HG03280 (cell line): ENCODE data around the gene ALDH4A1.

ENCODE experiments used
- ATAC-seq: cut with Tn5 transposase; IDR thresholded peaks from one replicate; pipeline ENCODE4 v1.9.1; 2021; ENCODE audit warnings: mild to moderate bottlenecking, moderate library complexity; ENCODE audit not compliant: unreplicated experiment

Gene ALDH4A1

DNA sequence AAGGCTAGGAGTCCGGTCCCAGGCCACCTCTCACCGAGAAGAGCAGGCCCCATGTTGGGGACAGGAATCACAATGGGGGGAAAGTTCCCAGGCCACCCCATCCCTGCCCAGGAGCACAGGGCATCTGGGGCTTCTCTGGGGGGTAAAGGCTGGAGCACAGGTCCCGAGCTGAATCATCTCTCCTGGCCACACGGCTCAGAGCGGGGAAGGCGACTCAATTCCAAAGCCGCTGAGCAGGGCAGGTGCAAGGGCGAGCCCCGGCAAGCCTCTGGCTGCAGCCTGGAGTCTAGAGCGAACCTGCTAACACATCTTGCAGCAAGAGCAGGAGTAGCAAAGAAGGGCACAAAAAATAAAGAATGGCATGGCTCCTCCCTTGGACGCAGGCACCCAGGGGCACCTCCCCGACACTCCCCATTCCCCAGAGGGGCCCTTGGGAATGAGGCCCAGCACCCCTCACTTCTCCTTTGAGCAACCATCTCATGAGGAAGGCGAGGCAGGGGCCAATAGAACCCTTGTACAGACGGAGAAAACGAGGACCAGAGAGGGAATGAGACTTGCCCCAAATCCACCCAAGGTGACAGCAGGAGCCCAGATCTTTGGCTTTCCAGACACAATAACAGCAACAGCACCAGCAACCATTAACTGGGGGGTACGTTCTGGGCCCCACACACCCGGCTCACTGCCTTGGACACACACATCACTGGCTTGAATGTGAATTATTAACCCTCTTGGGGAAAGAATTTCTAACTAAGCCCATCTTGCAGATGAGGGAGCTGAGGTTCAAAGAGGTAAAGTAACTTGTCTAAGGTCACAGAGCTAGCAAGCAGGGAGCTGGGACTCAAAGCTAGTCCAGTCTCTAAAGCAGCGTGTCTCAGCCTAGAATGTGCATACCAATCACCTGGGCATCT lies 20.7 kb upstream of the ALDH4A1 start:
- ATAC-seq: no peak

DNA sequence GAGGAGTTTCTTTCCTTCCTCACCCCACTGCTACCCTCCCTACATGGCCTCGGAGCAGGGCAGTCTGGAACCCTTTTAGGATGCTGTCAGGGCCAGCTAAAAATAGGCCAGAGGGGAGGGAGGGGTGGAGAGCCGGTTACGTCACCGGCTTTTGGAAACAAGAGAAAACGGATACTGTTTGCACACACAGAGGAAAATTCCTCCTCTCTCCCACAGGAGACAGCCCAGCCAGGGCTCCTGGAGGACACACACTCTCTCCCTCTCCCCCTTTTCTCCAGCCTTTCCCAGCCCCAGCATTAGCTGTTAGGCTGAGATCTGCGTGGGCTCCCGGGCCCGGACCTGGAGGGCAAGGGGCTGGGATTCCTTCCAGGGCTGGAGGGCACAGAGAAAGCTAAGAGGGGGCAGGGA lies 20.0 kb upstream of the ALDH4A1 start:
- no peak for ATAC-seq

DNA sequence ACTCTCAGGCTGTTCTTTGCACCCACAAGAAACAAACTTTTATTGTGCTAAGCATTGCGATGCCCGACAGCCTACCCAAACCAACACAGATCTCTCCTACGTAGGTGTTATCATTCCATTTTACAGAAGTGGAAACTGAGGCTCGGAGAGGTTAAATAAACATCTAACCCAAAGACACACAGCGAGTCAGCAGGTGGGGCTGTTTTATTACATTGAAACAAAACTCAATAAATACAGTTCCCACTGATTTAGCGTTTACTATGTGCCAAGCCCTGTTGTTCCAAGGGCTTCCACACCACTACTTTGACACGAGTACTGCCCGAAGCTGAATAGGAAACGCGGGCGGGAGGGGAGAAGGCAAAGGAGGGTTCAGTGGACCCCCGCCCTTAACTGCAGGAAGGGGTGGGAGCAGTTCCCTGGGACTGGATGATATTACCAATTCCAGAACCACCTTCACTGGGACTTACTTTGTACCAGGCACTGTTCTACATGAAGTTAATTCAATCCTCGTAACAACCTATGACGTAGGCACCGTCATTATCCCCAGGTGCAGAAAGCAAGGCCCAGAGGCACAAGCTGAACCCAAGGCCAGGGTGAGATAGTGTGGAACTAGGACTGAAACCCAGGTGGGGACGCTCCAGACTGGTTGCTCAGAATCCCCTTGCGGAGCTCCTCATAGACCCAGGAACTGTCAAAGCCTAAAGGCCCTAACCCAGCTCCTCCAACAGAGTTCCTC lies 19.3 kb upstream of the ALDH4A1 start:
- ATAC-seq: no peak

- ATAC-seq: no peak
These were observed 18.6 kb upstream of the ALDH4A1 start for GRCh38 chr1:18920931-18921330.

GRCh38 chr1:18919956-18920355 lies 17.6 kb upstream of the ALDH4A1 start:
- no peak for ATAC-seq

GRCh38 chr1:18919197-18919905 lies 17.0 kb upstream of the ALDH4A1 start:
- ATAC-seq: no peak

DNA sequence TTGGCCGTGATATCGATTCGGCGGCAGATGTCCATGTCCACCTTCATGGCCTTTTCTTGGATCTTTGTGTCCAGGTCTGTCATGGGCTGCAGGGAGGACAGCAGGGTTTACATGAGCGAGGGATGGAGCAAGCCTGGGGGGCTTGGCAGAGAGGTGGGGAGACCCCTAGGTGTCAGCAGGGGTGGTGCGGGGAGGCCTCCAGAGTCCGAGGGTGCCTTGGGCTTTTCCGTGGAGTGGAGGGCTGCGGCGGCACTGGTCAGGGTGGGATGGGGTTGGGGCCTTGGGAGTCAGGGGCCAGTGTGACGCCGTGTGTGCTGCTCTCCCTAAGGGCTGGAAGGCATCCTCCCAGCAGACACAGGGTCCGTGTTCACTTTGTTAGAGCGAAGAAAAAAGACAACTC lies 16.1 kb upstream of the ALDH4A1 start:
- ATAC-seq: no peak

DNA sequence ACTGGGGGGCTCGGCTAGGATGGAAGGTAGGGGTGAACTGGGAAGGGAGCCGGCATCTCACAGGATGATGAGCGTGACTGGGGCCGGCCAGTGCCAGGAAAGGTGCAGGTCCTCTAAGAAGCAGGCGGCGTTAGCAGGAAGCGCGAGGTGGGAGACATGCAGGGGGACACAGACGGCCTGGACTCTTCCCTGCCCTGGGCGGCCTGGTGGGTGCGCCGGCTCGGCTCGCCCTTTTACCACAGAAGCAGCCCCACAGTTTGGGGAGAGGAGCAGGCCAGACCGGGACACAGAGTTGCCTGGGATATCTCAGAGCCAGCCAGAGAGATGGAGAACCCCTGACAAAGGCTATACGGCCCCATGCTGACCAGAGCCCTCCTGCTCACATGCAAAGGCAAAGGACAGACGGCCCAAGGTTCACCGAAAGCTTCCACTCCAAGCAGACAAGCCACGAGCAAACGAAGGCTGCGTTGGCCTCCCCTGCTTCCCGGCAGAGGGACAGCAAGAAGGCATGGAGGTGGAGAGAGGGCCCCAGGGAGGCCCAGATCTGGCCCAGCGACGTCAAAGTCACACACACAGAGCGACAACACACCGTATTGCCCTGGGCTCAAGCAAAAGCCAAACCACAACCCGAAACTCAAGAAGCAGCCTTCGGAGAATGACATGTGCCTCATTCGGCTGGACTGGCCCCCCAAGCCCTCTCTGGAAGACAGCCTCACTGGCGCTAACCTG lies 14.9 kb upstream of the ALDH4A1 start:
- no peak for ATAC-seq

DNA sequence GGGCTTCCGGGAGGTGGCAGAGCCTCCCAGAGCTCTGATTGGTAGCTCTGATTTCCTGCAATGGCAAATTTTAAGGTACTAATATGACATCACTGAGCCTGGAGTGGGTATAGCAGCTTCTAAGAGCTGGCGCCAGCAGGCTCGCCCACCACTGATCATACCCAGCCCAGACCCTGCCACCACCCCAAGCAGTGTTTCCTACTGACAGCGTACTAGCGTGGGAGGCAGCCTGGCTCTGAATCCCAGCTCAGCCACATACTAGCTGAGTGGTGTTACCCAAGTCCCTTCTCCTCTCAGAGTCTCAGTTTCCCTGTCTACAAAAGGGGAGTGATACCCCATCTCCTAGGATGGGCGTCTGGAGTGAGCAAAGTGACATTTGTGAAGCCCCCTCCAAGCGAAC lies 13.0 kb upstream of the ALDH4A1 start:
- ATAC-seq: no peak

- ATAC-seq: peak; percentile 50
These were observed 10.9 kb upstream of the ALDH4A1 start for GRCh38 chr1:18913065-18913835.

DNA sequence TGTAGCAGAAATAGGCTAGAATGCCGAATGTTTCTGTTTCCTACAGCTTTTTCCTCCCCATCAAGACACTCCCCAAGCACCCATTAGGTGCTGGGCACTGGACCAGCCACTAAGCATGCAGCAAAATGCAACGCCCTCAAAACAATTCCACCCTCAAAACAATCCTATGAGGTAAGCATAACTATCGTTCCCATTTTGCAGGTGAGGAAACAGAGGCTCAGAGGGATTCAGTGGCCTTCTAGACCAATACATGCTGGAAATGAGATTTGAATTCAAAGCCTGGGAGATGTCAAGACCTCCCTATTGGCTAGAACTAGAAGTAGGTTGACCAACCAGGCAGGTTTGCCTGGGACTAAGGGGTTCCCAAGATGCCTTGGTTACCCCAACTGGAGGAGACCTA lies 10.2 kb upstream of the ALDH4A1 start:
- ATAC-seq: no peak

- no peak for ATAC-seq
These were observed 6.8 kb upstream of the ALDH4A1 start for GRCh38 chr1:18908911-18909771.

GRCh38 chr1:18907917-18908845 lies 5.8 kb upstream of the ALDH4A1 start:
- ATAC-seq: no peak

GRCh38 chr1:18907021-18907916 lies 4.9 kb upstream of the ALDH4A1 start:
- ATAC-seq: no peak

DNA sequence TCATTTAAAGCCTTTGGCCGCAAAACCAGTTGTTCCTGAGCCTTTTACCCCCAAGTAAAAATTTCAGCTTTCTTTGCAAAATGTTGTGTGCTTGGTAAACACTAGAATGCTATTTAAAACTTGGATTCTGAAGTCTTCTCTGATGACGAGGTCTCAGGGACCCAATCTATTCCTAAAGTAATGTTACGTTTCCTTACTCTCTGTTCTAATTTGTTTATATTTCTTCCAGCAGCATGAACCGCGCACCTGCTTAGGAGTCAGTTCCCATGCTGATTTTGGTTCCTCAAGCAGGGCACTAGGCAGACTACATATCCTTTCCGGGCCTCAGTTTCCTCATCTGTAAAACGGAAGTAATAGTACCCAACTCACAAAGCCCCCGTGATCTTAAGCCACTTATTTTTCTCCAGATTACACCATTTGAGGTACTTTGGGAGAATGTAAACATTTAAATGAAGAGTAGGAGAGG lies 969 bp upstream of the ALDH4A1 start:
- no peak for ATAC-seq

GRCh38 chr1:18901952-18902522 lies 318 bp downstream of the ALDH4A1 start:
- no peak for ATAC-seq
